Fibroblast of lung (primary cell): ENCODE data around the gene SMCO3.

Experiments
- EZH2 ChIP-seq: IDR thresholded peaks from 2 replicates; pipeline ENCODE4 v1.5.1; 2012; ENCODE audit warnings: low read length, control low read depth, mild to moderate bottlenecking; ENCODE audit errors: missing control alignments
- TF ChIP-seq, protein P1 (sequence below), 2 donors: IDR thresholded peaks in 1 of 2; conservative IDR thresholded peaks in 1 of 2; 1 replicate in 1 of 2; 2 replicates in 1 of 2; pipeline ENCODE4 v1.5.1; 2011 to 2012; ENCODE audit warnings: low read length in 2 of 2, control low read depth in 1 of 2, inconsistent platforms in 1 of 2, low read depth in 1 of 2, mild to moderate bottlenecking in 1 of 2

DNA sequence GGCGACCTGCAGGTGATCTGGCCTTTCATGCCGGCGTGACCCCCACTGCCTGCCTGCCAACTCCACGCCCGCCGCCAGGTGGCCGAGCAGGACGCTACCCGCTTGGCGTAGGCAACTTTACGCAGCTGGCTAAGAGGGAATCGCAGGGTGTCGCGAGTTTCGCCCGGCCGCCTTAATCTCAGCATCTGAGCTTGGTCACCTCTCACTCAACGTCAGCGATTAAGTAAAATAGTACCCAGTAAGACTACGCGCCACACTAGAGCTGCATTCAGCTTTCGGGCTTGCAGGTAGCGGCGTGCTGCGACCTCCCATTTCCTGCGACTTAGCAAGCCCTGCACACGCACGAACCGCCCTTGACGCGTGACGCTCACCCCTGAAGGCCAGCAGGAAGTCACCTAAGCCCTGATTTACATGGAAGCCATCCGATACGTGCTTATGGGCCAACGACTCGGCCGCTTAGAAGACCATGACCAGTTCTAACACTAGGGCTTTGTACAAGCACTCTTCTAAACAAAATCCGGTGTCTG is 44.0 kb downstream of the SMCO3 start:
- TF ChIP-seq, protein P1, sequence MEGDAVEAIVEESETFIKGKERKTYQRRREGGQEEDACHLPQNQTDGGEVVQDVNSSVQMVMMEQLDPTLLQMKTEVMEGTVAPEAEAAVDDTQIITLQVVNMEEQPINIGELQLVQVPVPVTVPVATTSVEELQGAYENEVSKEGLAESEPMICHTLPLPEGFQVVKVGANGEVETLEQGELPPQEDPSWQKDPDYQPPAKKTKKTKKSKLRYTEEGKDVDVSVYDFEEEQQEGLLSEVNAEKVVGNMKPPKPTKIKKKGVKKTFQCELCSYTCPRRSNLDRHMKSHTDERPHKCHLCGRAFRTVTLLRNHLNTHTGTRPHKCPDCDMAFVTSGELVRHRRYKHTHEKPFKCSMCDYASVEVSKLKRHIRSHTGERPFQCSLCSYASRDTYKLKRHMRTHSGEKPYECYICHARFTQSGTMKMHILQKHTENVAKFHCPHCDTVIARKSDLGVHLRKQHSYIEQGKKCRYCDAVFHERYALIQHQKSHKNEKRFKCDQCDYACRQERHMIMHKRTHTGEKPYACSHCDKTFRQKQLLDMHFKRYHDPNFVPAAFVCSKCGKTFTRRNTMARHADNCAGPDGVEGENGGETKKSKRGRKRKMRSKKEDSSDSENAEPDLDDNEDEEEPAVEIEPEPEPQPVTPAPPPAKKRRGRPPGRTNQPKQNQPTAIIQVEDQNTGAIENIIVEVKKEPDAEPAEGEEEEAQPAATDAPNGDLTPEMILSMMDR (conservative IDR thresholded peaks at IDR 0.05 in 1 of 2, IDR thresholded peaks at IDR 0.05 in 1 of 2; ENCODE audit: low read depth in 1 of 2, low read length in 2 of 2): peak; percentile 59 to 70
- TF ChIP-seq EZH2: no peak
